HG02642 (cell line): ENCODE data around the gene RFX4.
"Not testable (repeated sequence)": the region's sequence is repeated elsewhere in the genome, so short reads cannot be mapped to it uniquely, and the experiment has no call there.

Experiments
- ATAC-seq: cut with Tn5 transposase; IDR thresholded peaks from one replicate; pipeline ENCODE4 v1.9.1; 2021; ENCODE audit warnings: mild to moderate bottlenecking; ENCODE audit not compliant: unreplicated experiment, poor library complexity

The RFX4 gene

GRCh38 chr12:106588771-106589170 is 6.0 kb downstream of the RFX4 start:
- ATAC-seq: no peak

GRCh38 chr12:106590601-106591000 is 7.8 kb downstream of the RFX4 start:
- ATAC-seq: no peak

GRCh38 chr12:106594447-106594846 is 11.6 kb downstream of the RFX4 start:
- ATAC-seq: no peak

- ATAC-seq: no peak
These were observed 12.5 kb downstream of the RFX4 start for GRCh38 chr12:106595268-106595667.

- ATAC-seq: no peak
These were observed 15.2 kb downstream of the RFX4 start for GRCh38 chr12:106598003-106598402.

GRCh38 chr12:106599302-106599701 is 16.5 kb downstream of the RFX4 start:
- no peak for ATAC-seq

GRCh38 chr12:106600503-106600902 is 17.7 kb downstream of the RFX4 start:
- ATAC-seq: no peak

GRCh38 chr12:106601031-106601430 is 18.2 kb downstream of the RFX4 start:
- no peak for ATAC-seq

GRCh38 chr12:106601496-106601895 is 18.7 kb downstream of the RFX4 start:
- ATAC-seq: no peak

- no peak for ATAC-seq
These were observed 19.3 kb downstream of the RFX4 start for GRCh38 chr12:106602076-106602475.

- no peak for ATAC-seq
These were observed 22.4 kb downstream of the RFX4 start for GRCh38 chr12:106605254-106605653.

- ATAC-seq: not testable (repeated sequence)
These were observed 37.8 kb downstream of the RFX4 start for GRCh38 chr12:106620588-106620987.

GRCh38 chr12:106625976-106626375 is 43.2 kb downstream of the RFX4 start:
- no peak for ATAC-seq

GRCh38 chr12:106629797-106630659 is 47.2 kb downstream of the RFX4 start:
- no peak for ATAC-seq

- ATAC-seq: no peak
These were observed 48.3 kb downstream of the RFX4 start for GRCh38 chr12:106631150-106631549.

- no peak for ATAC-seq
These were observed 49.0 kb downstream of the RFX4 start for GRCh38 chr12:106631797-106632196.

GRCh38 chr12:106632797-106633450 is 50.1 kb downstream of the RFX4 start:
- ATAC-seq: no peak

- ATAC-seq: no peak
These were observed 50.6 kb downstream of the RFX4 start for GRCh38 chr12:106633451-106633823.

- ATAC-seq: no peak
These were observed 51.4 kb downstream of the RFX4 start for GRCh38 chr12:106634206-106634605.

GRCh38 chr12:106643000-106643399 is 60.2 kb downstream of the RFX4 start:
- ATAC-seq: no peak

GRCh38 chr12:106644335-106645073 is 61.7 kb downstream of the RFX4 start:
- ATAC-seq: no peak
